Panc1 (cell line): ENCODE data around the gene FBXL2.

Source experiments
- POLR2AphosphoS5 ChIP-seq: IDR thresholded peaks from 2 replicates; pipeline ENCODE4 v1.6.1; 2012; ENCODE audit warnings: mild to moderate bottlenecking, low read depth, low read length, moderate library complexity
- TCF7L2 ChIP-seq: IDR thresholded peaks from 2 replicates; pipeline ENCODE4 v1.6.1; 2011; ENCODE audit warnings: mild to moderate bottlenecking, low read depth, low read length, inconsistent platforms
- TF ChIP-seq, protein P1 (sequence below), 2 experiments: IDR thresholded peaks; 2 replicates each; pipeline ENCODE4 v1.6.1; 2011 to 2012; ENCODE audit warnings: low read depth in 2 of 2, control low read depth in 1 of 2, low read length in 1 of 2, mild to moderate bottlenecking in 1 of 2, moderate library complexity in 1 of 2; ENCODE audit not compliant: insufficient read depth in 1 of 2
- TF ChIP-seq, protein P2 (sequence below): fragments of 450-650 bp; IDR thresholded peaks from 2 replicates; pipeline ENCODE4 v1.5.1; 2017; ENCODE audit warnings: mild to moderate bottlenecking

DNA sequence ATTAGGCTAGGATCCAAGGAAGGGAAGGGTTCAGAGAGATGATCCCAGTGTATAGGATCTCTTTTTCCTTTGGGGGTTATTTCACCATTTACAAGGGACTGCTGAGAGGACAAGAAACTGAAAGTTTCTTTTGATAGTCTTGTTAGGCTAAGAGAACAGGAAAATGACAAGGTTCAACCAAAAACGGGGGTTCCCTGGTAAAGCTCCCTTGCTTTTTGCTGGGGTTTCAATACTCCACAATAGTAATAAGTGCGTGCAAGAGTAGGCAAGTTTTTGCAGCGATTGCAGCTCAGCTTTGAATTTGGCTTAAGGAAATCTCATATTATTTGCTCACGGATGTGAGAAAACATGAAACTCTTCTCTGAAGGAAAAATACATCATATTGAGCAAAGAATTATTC, 39.8 kb upstream of the FBXL2 start:
- TF ChIP-seq, protein P1, sequence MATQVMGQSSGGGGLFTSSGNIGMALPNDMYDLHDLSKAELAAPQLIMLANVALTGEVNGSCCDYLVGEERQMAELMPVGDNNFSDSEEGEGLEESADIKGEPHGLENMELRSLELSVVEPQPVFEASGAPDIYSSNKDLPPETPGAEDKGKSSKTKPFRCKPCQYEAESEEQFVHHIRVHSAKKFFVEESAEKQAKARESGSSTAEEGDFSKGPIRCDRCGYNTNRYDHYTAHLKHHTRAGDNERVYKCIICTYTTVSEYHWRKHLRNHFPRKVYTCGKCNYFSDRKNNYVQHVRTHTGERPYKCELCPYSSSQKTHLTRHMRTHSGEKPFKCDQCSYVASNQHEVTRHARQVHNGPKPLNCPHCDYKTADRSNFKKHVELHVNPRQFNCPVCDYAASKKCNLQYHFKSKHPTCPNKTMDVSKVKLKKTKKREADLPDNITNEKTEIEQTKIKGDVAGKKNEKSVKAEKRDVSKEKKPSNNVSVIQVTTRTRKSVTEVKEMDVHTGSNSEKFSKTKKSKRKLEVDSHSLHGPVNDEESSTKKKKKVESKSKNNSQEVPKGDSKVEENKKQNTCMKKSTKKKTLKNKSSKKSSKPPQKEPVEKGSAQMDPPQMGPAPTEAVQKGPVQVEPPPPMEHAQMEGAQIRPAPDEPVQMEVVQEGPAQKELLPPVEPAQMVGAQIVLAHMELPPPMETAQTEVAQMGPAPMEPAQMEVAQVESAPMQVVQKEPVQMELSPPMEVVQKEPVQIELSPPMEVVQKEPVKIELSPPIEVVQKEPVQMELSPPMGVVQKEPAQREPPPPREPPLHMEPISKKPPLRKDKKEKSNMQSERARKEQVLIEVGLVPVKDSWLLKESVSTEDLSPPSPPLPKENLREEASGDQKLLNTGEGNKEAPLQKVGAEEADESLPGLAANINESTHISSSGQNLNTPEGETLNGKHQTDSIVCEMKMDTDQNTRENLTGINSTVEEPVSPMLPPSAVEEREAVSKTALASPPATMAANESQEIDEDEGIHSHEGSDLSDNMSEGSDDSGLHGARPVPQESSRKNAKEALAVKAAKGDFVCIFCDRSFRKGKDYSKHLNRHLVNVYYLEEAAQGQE (IDR thresholded peaks at IDR 0.05; ENCODE audit: insufficient read depth in 1 of 2, low read depth in 2 of 2, low read length in 1 of 2) = no peak
- TF ChIP-seq, protein P2, sequence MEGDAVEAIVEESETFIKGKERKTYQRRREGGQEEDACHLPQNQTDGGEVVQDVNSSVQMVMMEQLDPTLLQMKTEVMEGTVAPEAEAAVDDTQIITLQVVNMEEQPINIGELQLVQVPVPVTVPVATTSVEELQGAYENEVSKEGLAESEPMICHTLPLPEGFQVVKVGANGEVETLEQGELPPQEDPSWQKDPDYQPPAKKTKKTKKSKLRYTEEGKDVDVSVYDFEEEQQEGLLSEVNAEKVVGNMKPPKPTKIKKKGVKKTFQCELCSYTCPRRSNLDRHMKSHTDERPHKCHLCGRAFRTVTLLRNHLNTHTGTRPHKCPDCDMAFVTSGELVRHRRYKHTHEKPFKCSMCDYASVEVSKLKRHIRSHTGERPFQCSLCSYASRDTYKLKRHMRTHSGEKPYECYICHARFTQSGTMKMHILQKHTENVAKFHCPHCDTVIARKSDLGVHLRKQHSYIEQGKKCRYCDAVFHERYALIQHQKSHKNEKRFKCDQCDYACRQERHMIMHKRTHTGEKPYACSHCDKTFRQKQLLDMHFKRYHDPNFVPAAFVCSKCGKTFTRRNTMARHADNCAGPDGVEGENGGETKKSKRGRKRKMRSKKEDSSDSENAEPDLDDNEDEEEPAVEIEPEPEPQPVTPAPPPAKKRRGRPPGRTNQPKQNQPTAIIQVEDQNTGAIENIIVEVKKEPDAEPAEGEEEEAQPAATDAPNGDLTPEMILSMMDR = no peak
- TF ChIP-seq POLR2AphosphoS5 (no peak), TCF7L2 (no peak)
